Measurements from ENCODE around the gene PWWP2B.

DNA sequence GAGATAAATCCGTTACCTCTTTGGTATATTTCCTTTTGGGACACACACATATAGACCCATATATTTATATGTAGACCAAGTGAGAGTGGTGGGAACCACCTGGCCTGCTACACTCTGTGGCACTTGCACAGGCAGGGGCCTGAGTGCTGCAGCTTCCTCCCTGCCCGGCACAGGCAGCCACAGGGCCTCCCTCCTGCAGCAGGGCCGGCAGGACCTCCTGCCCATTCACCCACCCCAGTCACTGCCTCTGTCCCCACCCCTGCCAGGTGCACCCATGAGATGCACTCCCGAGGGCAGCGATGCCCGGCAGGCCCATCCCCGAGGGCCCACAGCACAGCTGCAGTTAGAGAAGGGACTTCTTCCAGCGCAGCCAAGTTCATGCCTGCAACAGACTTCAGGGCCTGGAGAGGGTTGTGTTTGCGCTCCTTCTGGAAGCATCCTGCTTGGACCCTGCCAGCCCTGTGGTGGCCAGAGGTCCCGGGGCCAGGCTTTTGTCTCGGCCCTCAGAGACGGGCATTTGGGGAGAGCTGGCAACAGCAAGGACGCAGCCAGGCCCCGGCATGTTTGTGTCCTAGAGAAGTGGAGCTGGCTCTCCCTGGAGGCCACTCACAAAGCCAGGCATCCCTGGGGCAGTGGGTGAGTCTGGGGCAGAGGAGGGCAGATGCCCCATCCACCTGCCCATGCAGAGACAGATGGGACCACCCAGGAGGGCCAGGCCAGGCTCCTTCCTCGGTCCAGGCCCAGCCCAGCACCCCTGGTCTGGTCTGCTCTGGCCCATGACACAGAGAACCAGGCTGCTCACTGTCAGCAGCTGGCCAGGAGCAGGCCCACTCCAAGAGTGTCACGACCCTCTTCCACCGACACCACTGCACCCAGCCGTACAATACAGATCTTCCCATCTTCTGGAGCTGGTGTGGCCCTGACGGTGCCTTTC lies 41.4 kb downstream of the PWWP2B start:
- TF ChIP-seq CTCF (IDR thresholded peaks at IDR 0.05 in 8 of 11, conservative IDR thresholded peaks at IDR 0.05 in 3 of 11) (no peak), POLR2AphosphoS5 (IDR thresholded peaks at IDR 0.05) (peak in 2 of 3 donors; percentile 26 to 31)
